Epithelial cell of esophagus (primary cell): ENCODE measurements around the gene GLRB.

Source experiments
- DNase-seq: peaks from one replicate; pipeline ENCODE4 v3.0.0; 2010; ENCODE audit warnings: low read depth
- H3K4me3 ChIP-seq: 2 replicates; pipeline ENCODE4 v1.5.1; 2011; ENCODE audit warnings: mild to moderate bottlenecking, low read length, control low read depth
- CTCF ChIP-seq: IDR thresholded peaks from 2 replicates; pipeline ENCODE4 v1.5.1; 2011; ENCODE audit warnings: low read depth, mild to moderate bottlenecking, low read length, control low read depth, inconsistent platforms; ENCODE audit not compliant: insufficient read depth; ENCODE audit errors: missing control alignments

Gene GLRB

GRCh38 chr4:157079441-157079840 lies 3.5 kb downstream of the GLRB start:
- no peak overlapping the region for H3K4me3 ChIP-seq
- no peak for TF ChIP-seq CTCF
- no peak for DNase-seq

- DNase-seq: no peak
- H3K4me3 ChIP-seq: no peak overlapping the region
- TF ChIP-seq CTCF: no peak
Observed at GRCh38 chr4:157080605-157081004, 4.7 kb downstream of the GLRB start.

GRCh38 chr4:157095716-157096115 lies 19.8 kb downstream of the GLRB start:
- DNase-seq: no peak
- no peak for TF ChIP-seq CTCF
- H3K4me3 ChIP-seq: no peak overlapping the region

DNA sequence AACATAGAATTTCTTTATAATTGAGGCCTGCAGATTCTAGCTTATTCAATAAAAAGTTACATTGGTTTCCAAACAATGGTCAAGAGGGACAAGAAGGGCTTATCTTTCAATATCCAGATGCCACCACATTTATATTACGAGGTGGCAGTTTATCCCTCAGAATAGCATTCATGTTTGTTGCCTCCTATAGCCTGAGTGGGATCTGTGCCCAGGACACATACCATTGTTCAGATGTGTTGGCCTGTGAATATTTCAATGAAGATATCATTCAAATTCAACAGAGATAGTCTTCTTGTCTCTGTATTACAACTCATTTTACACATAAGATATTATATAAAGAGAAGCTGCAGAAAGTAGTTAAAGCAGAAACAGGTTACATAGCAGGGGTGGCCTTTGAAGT lies 20.5 kb downstream of the GLRB start:
- TF ChIP-seq CTCF: no peak
- no peak for DNase-seq
- no peak overlapping the region for H3K4me3 ChIP-seq

DNA sequence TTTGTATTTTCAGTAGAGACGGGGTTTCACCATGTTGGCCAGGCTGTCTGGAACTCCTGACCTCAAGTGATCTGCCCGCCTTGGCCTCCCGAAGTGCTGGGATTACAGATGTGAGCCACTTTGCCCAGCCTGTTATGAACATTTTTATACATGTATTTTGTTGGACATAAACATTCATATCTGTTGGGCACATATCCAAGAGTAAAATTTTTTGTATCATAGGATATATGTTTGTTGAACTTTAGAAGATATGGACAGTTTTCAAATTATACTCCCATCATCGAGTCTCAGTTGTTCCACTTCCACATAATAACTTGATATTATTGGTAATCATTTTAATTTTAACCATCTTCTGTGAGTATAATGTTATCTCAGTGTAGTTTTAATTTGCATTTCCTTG lies 23.6 kb downstream of the GLRB start:
- DNase-seq: no peak
- no peak for TF ChIP-seq CTCF
- no peak overlapping the region for H3K4me3 ChIP-seq

- no peak for DNase-seq
- TF ChIP-seq CTCF: no peak
- H3K4me3 ChIP-seq: no peak overlapping the region
Observed at GRCh38 chr4:157104541-157104940, 28.6 kb downstream of the GLRB start.

GRCh38 chr4:157114671-157115070 lies 38.7 kb downstream of the GLRB start:
- no peak overlapping the region for H3K4me3 ChIP-seq
- no peak for DNase-seq
- no peak for TF ChIP-seq CTCF
